Limb (tissue), 2 donors: ENCODE data around the gene TCEANC.

ENCODE experiments used
- DNase-seq, 2 donors: peaks; one replicate each; pipeline ENCODE4 v3.0.0-alpha.2; 2016; ENCODE audit errors: extremely low spot score in 2 of 2

Gene TCEANC

GRCh38 chrX:13691841-13692371 lies 39.0 kb downstream of the TCEANC start:
- DNase-seq: no peak

GRCh38 chrX:13692771-13693231 lies 39.9 kb downstream of the TCEANC start:
- no peak for DNase-seq

- no peak for DNase-seq
Measured at GRCh38 chrX:13693341-13693961, 40.5 kb downstream of the TCEANC start.

GRCh38 chrX:13694359-13694758 lies 41.4 kb downstream of the TCEANC start:
- no peak for DNase-seq

GRCh38 chrX:13694983-13695382 lies 42.0 kb downstream of the TCEANC start:
- DNase-seq: no peak

- DNase-seq: no peak
Measured at GRCh38 chrX:13695601-13696115, 42.7 kb downstream of the TCEANC start.

GRCh38 chrX:13697455-13697854 lies 44.5 kb downstream of the TCEANC start:
- DNase-seq: no peak

- DNase-seq: no peak
Measured at GRCh38 chrX:13697976-13698375, 45.0 kb downstream of the TCEANC start.

GRCh38 chrX:13698432-13698831 lies 45.5 kb downstream of the TCEANC start:
- DNase-seq: no peak

- DNase-seq: no peak
Measured at GRCh38 chrX:13699183-13699826, 46.4 kb downstream of the TCEANC start.

- DNase-seq: no peak
Measured at GRCh38 chrX:13700380-13700779, 47.4 kb downstream of the TCEANC start.

- no peak for DNase-seq
Measured at GRCh38 chrX:13702111-13702789, 49.3 kb downstream of the TCEANC start.

GRCh38 chrX:13703135-13703534 lies 50.2 kb downstream of the TCEANC start:
- DNase-seq: no peak

- no peak for DNase-seq
Measured at GRCh38 chrX:13703589-13703988, 50.6 kb downstream of the TCEANC start.

GRCh38 chrX:13711141-13711540 lies 58.2 kb downstream of the TCEANC start:
- DNase-seq: no peak
